Liver (tissue), 9 donors: Measurements from ENCODE around the gene ANKRD11. TPM values are rescaled to one million over a fixed set of nuclear protein-coding genes. Genes with fewer than 3 reads are reported as not detected.

Experiments used
- DNase-seq: peaks from one replicate; pipeline ENCODE4 v3.0.0-alpha.2; 2017; ENCODE audit warnings: low spot score
- H3K27ac ChIP-seq, 2 donors: one replicate each; pipeline ENCODE4 v1.7.0; 2013; ENCODE audit warnings: inconsistent platforms in 2 of 2, low read length in 2 of 2, control low read depth in 1 of 2, low read depth in 1 of 2, mild to moderate bottlenecking in 1 of 2
- H3K27me3 ChIP-seq, 4 donors: one replicate each; pipeline versions ENCODE4 v1.6.1 to v1.7.0; 2013; ENCODE audit warnings: low read length in 3 of 4, inconsistent platforms in 1 of 4, mild to moderate bottlenecking in 1 of 4, moderate library complexity in 1 of 4; ENCODE audit not compliant: control insufficient read depth in 4 of 4, insufficient read depth in 4 of 4
- H3K36me3 ChIP-seq, 4 donors: one replicate each; pipeline versions ENCODE4 v1.6.1 to v1.7.0; 2013; ENCODE audit warnings: low read length in 3 of 4, mild to moderate bottlenecking in 3 of 4, low read depth in 1 of 4, moderate library complexity in 1 of 4; ENCODE audit not compliant: control insufficient read depth in 4 of 4, insufficient read depth in 3 of 4
- H3K4me1 ChIP-seq, 4 donors: one replicate each; pipeline versions ENCODE4 v1.6.1 to v1.7.0; 2013; ENCODE audit warnings: low read length in 3 of 4, mild to moderate bottlenecking in 3 of 4, moderate library complexity in 1 of 4; ENCODE audit not compliant: control insufficient read depth in 4 of 4, insufficient read depth in 4 of 4
- H3K4me3 ChIP-seq, 3 donors: one replicate each; pipeline versions ENCODE4 v1.6.1 to v1.7.0; 2013; ENCODE audit warnings: low read length in 3 of 3, control low read depth in 1 of 3, low read depth in 1 of 3, mild to moderate bottlenecking in 1 of 3
- H3K9ac ChIP-seq, 2 donors: one replicate each; pipeline ENCODE4 v1.7.0; 2013; ENCODE audit warnings: low read length in 2 of 2, mild to moderate bottlenecking in 2 of 2, moderate library complexity in 2 of 2, control low read depth in 1 of 2, low read depth in 1 of 2
- H3K9me3 ChIP-seq, 4 donors: one replicate each; pipeline versions ENCODE4 v1.6.1 to v1.7.0; 2013; ENCODE audit warnings: low read length in 3 of 4; ENCODE audit not compliant: control insufficient read depth in 4 of 4
- ATF3 ChIP-seq: IDR thresholded peaks from 2 replicates; pipeline ENCODE4 v1.6.1; 2016; ENCODE audit warnings: antibody characterized with exemption
- CTCF ChIP-seq: fragments of 150-350 bp; IDR thresholded peaks from 2 replicates; pipeline ENCODE4 v1.5.1; 2017; ENCODE audit warnings: improper control_type of control experiment, low read depth, low read length; ENCODE audit not compliant: missing input control
- EGR1 ChIP-seq, 2 donors: IDR thresholded peaks; 2 replicates each; pipeline ENCODE4 v1.6.1; 2016 to 2018; ENCODE audit warnings: antibody characterized with exemption in 2 of 2, low read depth in 2 of 2
- FOXA1 ChIP-seq: IDR thresholded peaks from 2 replicates; pipeline ENCODE4 v1.6.1; 2016; ENCODE audit warnings: antibody characterized with exemption
- FOXA2 ChIP-seq: IDR thresholded peaks from 2 replicates; pipeline ENCODE4 v1.6.1; 2016; ENCODE audit warnings: antibody characterized with exemption
- GABPA ChIP-seq, 2 donors: IDR thresholded peaks in 1 of 2; conservative IDR thresholded peaks in 1 of 2; 2 replicates each; pipeline ENCODE4 v1.6.1; 2016; ENCODE audit warnings: antibody characterized with exemption in 2 of 2, mild to moderate bottlenecking in 1 of 2, moderate library complexity in 1 of 2
- HNF4A ChIP-seq, 2 donors: conservative IDR thresholded peaks; 2 replicates each; pipeline ENCODE4 v1.6.1; 2016; ENCODE audit warnings: antibody characterized with exemption in 2 of 2, mild to moderate bottlenecking in 2 of 2
- HNF4G ChIP-seq: IDR thresholded peaks from 2 replicates; pipeline ENCODE4 v1.6.1; 2016; ENCODE audit warnings: antibody characterized with exemption
- JUND ChIP-seq, 2 donors: IDR thresholded peaks; 2 replicates each; pipeline ENCODE4 v1.6.1; 2016; ENCODE audit warnings: antibody characterized with exemption in 2 of 2
- NR2F2 ChIP-seq: IDR thresholded peaks from 2 replicates; pipeline ENCODE4 v1.6.1; 2016; ENCODE audit warnings: antibody characterized with exemption
- RAD21 ChIP-seq, 2 donors: IDR thresholded peaks; 2 replicates each; pipeline ENCODE4 v1.6.1; 2016; ENCODE audit warnings: antibody characterized with exemption in 2 of 2, mild to moderate bottlenecking in 2 of 2
- REST ChIP-seq: IDR thresholded peaks from 2 replicates; pipeline ENCODE4 v1.6.1; 2016; ENCODE audit warnings: antibody characterized with exemption, mild to moderate bottlenecking
- RXRA ChIP-seq, 2 donors: IDR thresholded peaks; 2 replicates each; pipeline ENCODE4 v1.6.1; 2017 to 2018; ENCODE audit warnings: antibody characterized with exemption in 2 of 2, mild to moderate bottlenecking in 1 of 2
- SP1 ChIP-seq: IDR thresholded peaks from 2 replicates; pipeline ENCODE4 v1.6.1; 2018; ENCODE audit warnings: antibody characterized with exemption, mild to moderate bottlenecking
- TAF1 ChIP-seq: conservative IDR thresholded peaks from 2 replicates; pipeline ENCODE4 v1.6.1; 2016; ENCODE audit warnings: antibody characterized with exemption, mild to moderate bottlenecking
- YY1 ChIP-seq: IDR thresholded peaks from 2 replicates; pipeline ENCODE4 v1.6.1; 2016; ENCODE audit warnings: antibody characterized with exemption, mild to moderate bottlenecking
- WGBS: extraction: QIAGEN DNeasy Blood & Tissue Kit; methylation state at CpG from one replicate; pipeline ENCODE4 v1.1.7; 2013; 5-methylcytosine and 5-hydroxymethylcytosine counted together
- polyA plus RNA-seq, 2 donors: library from polyadenylated mRNA; stranded (reverse) in 1 of 2; unstranded in 1 of 2; fragments of 200-250 nt in 1 of 2; fragments of >200 nt in 1 of 2; fragmentation: Nextera tagmentation in 1 of 2; extraction: Ambion mirVana in 1 of 2; gene quantifications; one replicate each; pipeline versions ENCODE4 v1.2.1 to v1.2.3, GENCODE V29; 2013 to 2015
- total RNA-seq, 2 donors: library from RNA; depleted of rRNA; stranded (reverse); fragments of >200 nt; gene quantifications; one replicate each; pipeline ENCODE4 v1.2.3, GENCODE V29; 2014
- TF ChIP-seq, protein P1 (sequence below): IDR thresholded peaks from 2 replicates; pipeline ENCODE4 v1.6.1; 2016; ENCODE audit warnings: antibody characterized with exemption
- TF ChIP-seq, protein P2 (sequence below): IDR thresholded peaks from 2 replicates; pipeline ENCODE4 v1.6.1; 2016; ENCODE audit warnings: antibody characterized with exemption
- donor health status: healthy.
- donor health status: healthy.
- donor health status: healthy.
- donor health status: healthy.
- donor health status: healthy.

ANKRD11 gene
- total and polyA plus RNA-seq, 4 donors: 16.3 to 55.1 (median 28.0) TPM

- H3K27ac ChIP-seq: peak overlapping the region; percentile 58 to 85
- H3K4me1 ChIP-seq: peaks cover 10 to 36% (median 27%) of the 10 kb centered on the region in 4 donors
- 14% methylated on average over 20 of the region's 20 CpGs for WGBS
- TF ChIP-seq RAD21 (IDR thresholded peaks at IDR 0.05): peak; percentile 69 to 75
- peak; percentile 80 for TF ChIP-seq FOXA1
- TF ChIP-seq GABPA (IDR thresholded peaks at IDR 0.05 in 1 of 2, conservative IDR thresholded peaks at IDR 0.05 in 1 of 2): peak; percentile 32 to 84
- peak; percentile 95 for TF ChIP-seq SP1
- TF ChIP-seq, protein P1, sequence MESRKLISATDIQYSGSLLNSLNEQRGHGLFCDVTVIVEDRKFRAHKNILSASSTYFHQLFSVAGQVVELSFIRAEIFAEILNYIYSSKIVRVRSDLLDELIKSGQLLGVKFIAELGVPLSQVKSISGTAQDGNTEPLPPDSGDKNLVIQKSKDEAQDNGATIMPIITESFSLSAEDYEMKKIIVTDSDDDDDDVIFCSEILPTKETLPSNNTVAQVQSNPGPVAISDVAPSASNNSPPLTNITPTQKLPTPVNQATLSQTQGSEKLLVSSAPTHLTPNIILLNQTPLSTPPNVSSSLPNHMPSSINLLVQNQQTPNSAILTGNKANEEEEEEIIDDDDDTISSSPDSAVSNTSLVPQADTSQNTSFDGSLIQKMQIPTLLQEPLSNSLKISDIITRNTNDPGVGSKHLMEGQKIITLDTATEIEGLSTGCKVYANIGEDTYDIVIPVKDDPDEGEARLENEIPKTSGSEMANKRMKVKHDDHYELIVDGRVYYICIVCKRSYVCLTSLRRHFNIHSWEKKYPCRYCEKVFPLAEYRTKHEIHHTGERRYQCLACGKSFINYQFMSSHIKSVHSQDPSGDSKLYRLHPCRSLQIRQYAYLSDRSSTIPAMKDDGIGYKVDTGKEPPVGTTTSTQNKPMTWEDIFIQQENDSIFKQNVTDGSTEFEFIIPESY: no peak
- TF ChIP-seq FOXA2: peak; percentile 76
- TF ChIP-seq RXRA (IDR thresholded peaks at IDR 0.05): peak; percentile 93 to 94
- TF ChIP-seq, protein P2, sequence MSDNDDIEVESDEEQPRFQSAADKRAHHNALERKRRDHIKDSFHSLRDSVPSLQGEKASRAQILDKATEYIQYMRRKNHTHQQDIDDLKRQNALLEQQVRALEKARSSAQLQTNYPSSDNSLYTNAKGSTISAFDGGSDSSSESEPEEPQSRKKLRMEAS: peak; percentile 96
- peak; percentile 69 for TF ChIP-seq HNF4G
- peak; percentile 87 to 94 for TF ChIP-seq JUND (IDR thresholded peaks at IDR 0.05)
- peak; percentile 73 to 91 for TF ChIP-seq EGR1 (IDR thresholded peaks at IDR 0.05; ENCODE audit: low read depth in 2 of 2)
- peak; percentile 87 for TF ChIP-seq REST
- TF ChIP-seq HNF4A (conservative IDR thresholded peaks at IDR 0.05): peak; percentile 87 to 93
- TF ChIP-seq TAF1: peak; percentile 83
- peak; percentile 98 for TF ChIP-seq NR2F2
- TF ChIP-seq YY1: peak; percentile 56
- no peak for TF ChIP-seq CTCF
- peak; percentile 49 for TF ChIP-seq ATF3
- no peaks in the 10 kb centered on the region for H3K9me3 ChIP-seq
- H3K4me3 ChIP-seq: peak overlapping the region in 1 of 3 donors; percentile 12
- peak; percentile 85 for DNase-seq
- H3K9ac ChIP-seq: peak overlapping the region in 1 of 2 donors; percentile 60
- H3K36me3 ChIP-seq: peaks cover under 1% of the 10 kb centered on the region in 4 donors
- no peaks in the 10 kb centered on the region for H3K27me3 ChIP-seq
Measured at GRCh38 chr16:89505204-89506112, 15.1 kb upstream of the ANKRD11 start.
